HCT116 (cell line): ENCODE measurements around the gene HPCAL1. TPM values are rescaled to one million over a fixed set of nuclear protein-coding genes. Genes with fewer than 3 reads are reported as not detected.

Experiments
- ATAC-seq: fragments of 200-7000 bp; cut with Tn5 transposase; 2 replicates; pipeline ENCODE4 v1.9.1; 2020; ENCODE audit warnings: mild to moderate bottlenecking, moderate library complexity
- BruUV-seq: library from RNA; stranded (reverse); fragments of 400-500 nt; replicated peaks from 2 replicates; lab custom pipeline; 2021; lab: Mats Ljungman, UMichigan
- CTCF ChIA-PET: fragments of 300-600 bp; sonication (Branson Sonifier 250); formaldehyde crosslinking; loops from one replicate; lab custom pipeline; 2021; ENCODE audit warnings: antibody characterized with exemption; lab: Charles Lee
- POLR2A ChIA-PET: fragments of 300-600, 350-600 bp; sonication (Branson Sonifier 250); formaldehyde crosslinking; loops from one replicate; lab custom pipeline; 2021; ENCODE audit warnings: antibody characterized with exemption; lab: Charles Lee
- RAD21 ChIA-PET, 2 experiments: fragments of 300-600 bp; sonication (Branson Sonifier 250); formaldehyde crosslinking; loops; one replicate each; lab custom pipeline; 2023; ENCODE audit warnings: low total read pairs in 2 of 2; ENCODE audit not compliant: uncharacterized antibody in 2 of 2, unreplicated experiment in 2 of 2, low non-redundant PET in 1 of 2; lab: Charles Lee
- DNase-seq: peaks from one replicate; pipeline ENCODE4 v3.0.0-alpha.2; 2010; ENCODE audit warnings: low read depth, low spot score
- H2AFZ ChIP-seq: fragments of 200-600 bp; shearing (Covaris generic), sonication (generic); 2 replicates; pipeline ENCODE4 v1.6.1; 2017; ENCODE audit warnings: low read depth, mixed run types, mixed read lengths, antibody characterized with exemption, low read length; ENCODE audit not compliant: poor library complexity, severe bottlenecking
- H3K27ac ChIP-seq: 2 replicates; pipeline ENCODE4 v1.5.1; 2012; ENCODE audit warnings: low read depth, low read length
- H3K27me3 ChIP-seq: fragments of 200-600 bp; sonication (generic); 2 replicates; pipeline ENCODE4 v1.6.1; 2016; ENCODE audit warnings: mixed run types, low read length, mixed read lengths; ENCODE audit not compliant: insufficient read depth
- H3K36me3 ChIP-seq, 2 experiments: fragments of 200-500 bp in 1 of 2; fragments of 200-600 bp in 1 of 2; sonication (Bioruptor generic) in 1 of 2; sonication (generic) in 1 of 2; 2 replicates each; pipeline versions ENCODE4 v1.5.1 to v1.6.1; 2014 to 2016; ENCODE audit warnings: low read length in 2 of 2, inconsistent platforms in 1 of 2, mixed read lengths in 1 of 2, mixed run types in 1 of 2; ENCODE audit not compliant: insufficient read depth in 2 of 2, control insufficient read depth in 1 of 2
- H3K4me1 ChIP-seq, 2 experiments: fragments of 200-600 bp in 1 of 2; sonication (generic) in 1 of 2; 2 replicates each; pipeline versions ENCODE4 v1.5.1 to v1.6.1; 2012 to 2017; ENCODE audit warnings: low read length in 2 of 2, inconsistent platforms in 1 of 2, mild to moderate bottlenecking in 1 of 2, mixed read lengths in 1 of 2, mixed run types in 1 of 2, moderate library complexity in 1 of 2; ENCODE audit not compliant: insufficient read depth in 2 of 2, control insufficient read depth in 1 of 2
- H3K4me2 ChIP-seq: fragments of 200-600 bp; sonication (generic); 2 replicates; pipeline ENCODE4 v1.6.1; 2017; ENCODE audit warnings: mixed run types, low read length, mixed read lengths
- H3K4me3 ChIP-seq, 2 experiments: fragments of 200-600 bp in 1 of 2; sonication (generic) in 1 of 2; replicated peaks in 1 of 2; 2 replicates each; pipeline ENCODE4 v1.5.1; 2011 to 2016; ENCODE audit warnings: low read length in 2 of 2, control low read depth in 1 of 2, low read depth in 1 of 2, mild to moderate bottlenecking in 1 of 2, mixed read lengths in 1 of 2, mixed run types in 1 of 2
- H3K79me2 ChIP-seq: fragments of 200-600 bp; sonication (generic); 2 replicates; pipeline ENCODE4 v1.6.1; 2017; ENCODE audit warnings: mild to moderate bottlenecking, mixed run types, low read length, moderate library complexity, mixed read lengths; ENCODE audit not compliant: insufficient read depth
- H3K9ac ChIP-seq: fragments of 200-600 bp; sonication (generic); 2 replicates; pipeline ENCODE4 v1.6.1; 2016; ENCODE audit warnings: low read length, mixed read lengths
- H3K9me2 ChIP-seq: fragments of 200-600 bp; sonication (generic), shearing (Covaris generic); 2 replicates; pipeline ENCODE4 v1.6.1; 2017; ENCODE audit warnings: mixed run types, mild to moderate bottlenecking, moderate library complexity; ENCODE audit not compliant: insufficient read depth
- H3K9me3 ChIP-seq, 2 experiments: fragments of 200-500 bp in 1 of 2; fragments of 200-600 bp in 1 of 2; sonication (Bioruptor generic) in 1 of 2; sonication (generic) in 1 of 2; 2 replicates each; pipeline ENCODE4 v1.6.1; 2014 to 2017; ENCODE audit warnings: low read length in 2 of 2, mixed read lengths in 2 of 2, inconsistent platforms in 1 of 2, low read depth in 1 of 2, mild to moderate bottlenecking in 1 of 2, mixed run types in 1 of 2, moderate library complexity in 1 of 2; ENCODE audit not compliant: control insufficient read depth in 1 of 2, insufficient read depth in 1 of 2
- H4K20me1 ChIP-seq: fragments of 200-600 bp; sonication (generic), shearing (Covaris generic); 2 replicates; pipeline ENCODE4 v1.6.1; 2017; ENCODE audit warnings: mixed run types, mild to moderate bottlenecking, moderate library complexity; ENCODE audit not compliant: insufficient read depth
- CBX3 ChIP-seq: IDR thresholded peaks from 2 replicates; pipeline ENCODE4 v1.6.1; 2012; ENCODE audit warnings: low read depth
- CEBPB ChIP-seq: IDR thresholded peaks from 2 replicates; pipeline ENCODE4 v1.6.1; 2012; ENCODE audit warnings: low read depth
- CTCF ChIP-seq, 3 experiments: fragments of 200-600 bp in 1 of 3; sonication (generic) in 1 of 3; IDR thresholded peaks in 2 of 3; conservative IDR thresholded peaks in 1 of 3; 2 replicates each; pipeline ENCODE4 v1.5.1; 2012 to 2017; ENCODE audit warnings: low read depth in 2 of 3, low read length in 2 of 3, antibody characterized with exemption in 1 of 3, borderline replicate concordance in 1 of 3, control low read depth in 1 of 3, mild to moderate bottlenecking in 1 of 3, mixed read lengths in 1 of 3, mixed run types in 1 of 3, moderate library complexity in 1 of 3; ENCODE audit not compliant: insufficient read depth in 1 of 3
- EGR1 ChIP-seq: IDR thresholded peaks from 2 replicates; pipeline ENCODE4 v1.6.1; 2012; ENCODE audit warnings: low read depth
- EZH2 ChIP-seq: fragments of 200-600 bp; sonication (generic); IDR thresholded peaks from 2 replicates; pipeline ENCODE4 v1.6.1; 2017; ENCODE audit warnings: antibody characterized with exemption, mixed run types
- FOSL1 ChIP-seq: IDR thresholded peaks from 2 replicates; pipeline ENCODE4 v1.6.1; 2012; ENCODE audit warnings: low read depth
- JUND ChIP-seq: IDR thresholded peaks from 2 replicates; pipeline ENCODE4 v1.6.1; 2012
- MAX ChIP-seq: IDR thresholded peaks from 2 replicates; pipeline ENCODE4 v1.6.1; 2012
- POLR2A ChIP-seq: IDR thresholded peaks from 2 replicates; pipeline ENCODE4 v1.7.0; 2011; ENCODE audit warnings: borderline replicate concordance; ENCODE audit not compliant: insufficient read depth, insufficient read length; ENCODE audit errors: extremely low read depth
- POLR2AphosphoS5 ChIP-seq: IDR thresholded peaks from 2 replicates; pipeline ENCODE4 v1.6.1; 2011; ENCODE audit warnings: mild to moderate bottlenecking, low read depth, low read length, moderate library complexity
- RAD21 ChIP-seq: IDR thresholded peaks from 2 replicates; pipeline ENCODE4 v1.6.1; 2012; ENCODE audit warnings: low read depth, mild to moderate bottlenecking
- REST ChIP-seq: IDR thresholded peaks from 2 replicates; pipeline ENCODE4 v1.6.1; 2012; ENCODE audit warnings: low read depth
- SP1 ChIP-seq: IDR thresholded peaks from 2 replicates; pipeline ENCODE4 v1.6.1; 2012; ENCODE audit warnings: low read depth
- TCF7L2 ChIP-seq: IDR thresholded peaks from 2 replicates; pipeline ENCODE4 v1.7.0; 2011; ENCODE audit warnings: borderline replicate concordance, inconsistent platforms; ENCODE audit not compliant: insufficient read depth, insufficient read length; ENCODE audit errors: extremely low read depth
- intact Hi-C: fragments of 100-400 bp; cut with micrococcal nuclease; formaldehyde crosslinking; loops from 2 replicates; pipeline ENCODE4 v1.10.0; 2022
- total RNA-seq: library from RNA; stranded (reverse); gene quantifications from one replicate; pipeline ENCODE4 v1.2.1, GENCODE V29; 2021; ENCODE audit not compliant: unreplicated experiment
- TF ChIP-seq, protein P1 (sequence below): IDR thresholded peaks from 2 replicates; pipeline ENCODE4 v1.6.1; 2011; ENCODE audit warnings: mild to moderate bottlenecking, low read length, moderate library complexity; ENCODE audit not compliant: insufficient replicate concordance; ENCODE audit errors: extremely low read depth

HPCAL1 gene
- total RNA-seq, 1 experiment from 2014 or later: 111 TPM

GRCh38 chr2:10435820-10436204 lies 133.1 kb downstream of the HPCAL1 start:
- H3K4me1 ChIP-seq: peaks cover 4 to 34% of the 10 kb centered on the region in 2 experiments; a peak in 3 of 4 replicates
- H4K20me1 ChIP-seq: no peaks in the 10 kb centered on the region
- DNase-seq: no peak
- H3K9me3 ChIP-seq: no peaks in the 10 kb centered on the region
- no peak overlapping the region for H3K27ac ChIP-seq
- H3K9ac ChIP-seq: no peak overlapping the region
- TF ChIP-seq JUND: no peak
- TF ChIP-seq CEBPB: no peak
- TF ChIP-seq SP1: no peak
- no peak for TF ChIP-seq CTCF (IDR thresholded peaks at IDR 0.05 in 2 of 3, conservative IDR thresholded peaks at IDR 0.05 in 1 of 3; ENCODE audit: borderline replicate concordance in 1 of 3, insufficient read depth in 1 of 3, low read depth in 2 of 3, low read length in 2 of 3)
- TF ChIP-seq MAX: no peak
- TF ChIP-seq EGR1: no peak
- TF ChIP-seq, protein P1, sequence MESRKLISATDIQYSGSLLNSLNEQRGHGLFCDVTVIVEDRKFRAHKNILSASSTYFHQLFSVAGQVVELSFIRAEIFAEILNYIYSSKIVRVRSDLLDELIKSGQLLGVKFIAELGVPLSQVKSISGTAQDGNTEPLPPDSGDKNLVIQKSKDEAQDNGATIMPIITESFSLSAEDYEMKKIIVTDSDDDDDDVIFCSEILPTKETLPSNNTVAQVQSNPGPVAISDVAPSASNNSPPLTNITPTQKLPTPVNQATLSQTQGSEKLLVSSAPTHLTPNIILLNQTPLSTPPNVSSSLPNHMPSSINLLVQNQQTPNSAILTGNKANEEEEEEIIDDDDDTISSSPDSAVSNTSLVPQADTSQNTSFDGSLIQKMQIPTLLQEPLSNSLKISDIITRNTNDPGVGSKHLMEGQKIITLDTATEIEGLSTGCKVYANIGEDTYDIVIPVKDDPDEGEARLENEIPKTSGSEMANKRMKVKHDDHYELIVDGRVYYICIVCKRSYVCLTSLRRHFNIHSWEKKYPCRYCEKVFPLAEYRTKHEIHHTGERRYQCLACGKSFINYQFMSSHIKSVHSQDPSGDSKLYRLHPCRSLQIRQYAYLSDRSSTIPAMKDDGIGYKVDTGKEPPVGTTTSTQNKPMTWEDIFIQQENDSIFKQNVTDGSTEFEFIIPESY: no peak
- TF ChIP-seq POLR2A: no peak
- TF ChIP-seq REST: no peak
- TF ChIP-seq CBX3: no peak
- no peak for TF ChIP-seq RAD21
- TF ChIP-seq FOSL1: no peak
- TF ChIP-seq POLR2AphosphoS5: no peak
- no peak for TF ChIP-seq TCF7L2
- no peak for TF ChIP-seq EZH2
- H3K4me2 ChIP-seq: no peak overlapping the region
- H3K9me2 ChIP-seq: no peaks in the 10 kb centered on the region
- no peak for ATAC-seq
- CTCF ChIA-PET: interaction anchor here (0.9 to 4.4 kb wide), 14 partner anchors 19 to 666 kb away, joined by 3 to 69 read pairs (median 10); partner anchors contain the start of genes CYS1 and RRM2
- POLR2A ChIA-PET: interaction anchor here (1.4 to 1.9 kb wide), 4 partner anchors 12 to 311 kb away, joined by 3 to 9 read pairs (median 6); partner anchors contain the start of gene ODC1
- H3K79me2 ChIP-seq: no peaks in the 10 kb centered on the region
- H3K27me3 ChIP-seq: no peaks in the 10 kb centered on the region
- H3K36me3 ChIP-seq: peaks cover 8 to 13% of the 10 kb centered on the region in 2 experiments; a peak in 3 of 4 replicates
- intact Hi-C loops: loop anchor here (1.0 to 10.0 kb wide), 5 partner anchors 166 to 661 kb away; no protein-coding TSS in a partner anchor
- no peak overlapping the region for H2AFZ ChIP-seq
- BruUV-seq: no TSS peak
- RAD21 ChIA-PET: interaction anchor here (0.6 to 1.9 kb wide), 5 partner anchors 165 to 363 kb away, joined by 3 to 18 read pairs (median 7); no protein-coding TSS in a partner anchor
- H3K4me3 ChIP-seq: no peak overlapping the region
